ENCODE results near the gene NR6A1.
"Not testable (repeated sequence)": the region's sequence is repeated elsewhere in the genome, so short reads cannot be mapped to it uniquely, and the experiment has no call there.

Gene NR6A1

GRCh38 chr9:124761710-124762109 lies 9.4 kb downstream of the NR6A1 start:
- no peak for DNase-seq (ENCODE audit: low read depth in 2 of 3, low spot score in 2 of 3)

- DNase-seq (ENCODE audit: low read depth in 2 of 3, low spot score in 2 of 3) = no peak
Measured at GRCh38 chr9:124761196-124761595, 9.9 kb downstream of the NR6A1 start.

GRCh38 chr9:124760719-124761118 lies 10.4 kb downstream of the NR6A1 start:
- DNase-seq (ENCODE audit: low read depth in 2 of 3, low spot score in 2 of 3) = no peak

- no peak for DNase-seq (ENCODE audit: low read depth in 2 of 3, low spot score in 2 of 3)
Measured at GRCh38 chr9:124759327-124759726, 11.8 kb downstream of the NR6A1 start.

GRCh38 chr9:124758691-124759090 lies 12.4 kb downstream of the NR6A1 start:
- no peak for DNase-seq (ENCODE audit: low read depth in 2 of 3, low spot score in 2 of 3)

- no peak for DNase-seq (ENCODE audit: low read depth in 2 of 3, low spot score in 2 of 3)
Measured at GRCh38 chr9:124758061-124758460, 13.1 kb downstream of the NR6A1 start.

- no peak for DNase-seq (ENCODE audit: low read depth in 2 of 3, low spot score in 2 of 3)
Measured at GRCh38 chr9:124757616-124758015, 13.5 kb downstream of the NR6A1 start.

- no peak for DNase-seq (ENCODE audit: low read depth in 2 of 3, low spot score in 2 of 3)
Measured at GRCh38 chr9:124756011-124756410, 15.1 kb downstream of the NR6A1 start.

- no peak for DNase-seq (ENCODE audit: low read depth in 2 of 3, low spot score in 2 of 3)
Measured at GRCh38 chr9:124755061-124755460, 16.1 kb downstream of the NR6A1 start.

- no peak for DNase-seq (ENCODE audit: low read depth in 2 of 3, low spot score in 2 of 3)
Measured at GRCh38 chr9:124754289-124754688, 16.8 kb downstream of the NR6A1 start.

- no peak for DNase-seq (ENCODE audit: low read depth in 2 of 3, low spot score in 2 of 3)
Measured at GRCh38 chr9:124752967-124753366, 18.1 kb downstream of the NR6A1 start.

GRCh38 chr9:124749781-124750180 lies 21.3 kb downstream of the NR6A1 start:
- no peak for DNase-seq (ENCODE audit: low read depth in 2 of 3, low spot score in 2 of 3)

- DNase-seq (ENCODE audit: low read depth in 2 of 3, low spot score in 2 of 3) = no peak
Measured at GRCh38 chr9:124749284-124749683, 21.8 kb downstream of the NR6A1 start.

- DNase-seq (ENCODE audit: low read depth in 2 of 3, low spot score in 2 of 3) = no peak
Measured at GRCh38 chr9:124747065-124747464, 24.0 kb downstream of the NR6A1 start.

GRCh38 chr9:124743686-124744348 lies 27.3 kb downstream of the NR6A1 start:
- no peak for DNase-seq (ENCODE audit: low read depth in 2 of 3, low spot score in 2 of 3)

GRCh38 chr9:124742940-124743339 lies 28.2 kb downstream of the NR6A1 start:
- DNase-seq (ENCODE audit: low read depth in 2 of 3, low spot score in 2 of 3) = no peak

- no peak for DNase-seq (ENCODE audit: low read depth in 2 of 3, low spot score in 2 of 3)
Measured at GRCh38 chr9:124741662-124742061, 29.4 kb downstream of the NR6A1 start.

- no peak for DNase-seq (ENCODE audit: low read depth in 2 of 3, low spot score in 2 of 3)
Measured at GRCh38 chr9:124741149-124741548, 30.0 kb downstream of the NR6A1 start.

GRCh38 chr9:124739360-124739759 lies 31.8 kb downstream of the NR6A1 start:
- no peak for DNase-seq (ENCODE audit: low read depth in 2 of 3, low spot score in 2 of 3)

GRCh38 chr9:124738075-124738474 lies 33.0 kb downstream of the NR6A1 start:
- DNase-seq (ENCODE audit: low read depth in 2 of 3, low spot score in 2 of 3) = not testable (repeated sequence)

- DNase-seq (ENCODE audit: low read depth in 2 of 3, low spot score in 2 of 3) = no peak
Measured at GRCh38 chr9:124735121-124735520, 36.0 kb downstream of the NR6A1 start.

GRCh38 chr9:124734741-124735083 lies 36.4 kb downstream of the NR6A1 start:
- not testable (repeated sequence) for DNase-seq (ENCODE audit: low read depth in 2 of 3, low spot score in 2 of 3)

GRCh38 chr9:124733964-124734740 lies 37.0 kb downstream of the NR6A1 start:
- no peak for DNase-seq (ENCODE audit: low read depth in 2 of 3, low spot score in 2 of 3)

All from activated CD8-positive, alpha-beta memory T cell treated with anti-CD3 and anti-CD28 coated beads for 48 hours (primary cell).